Measurements from ENCODE around the gene FANCC.

The FANCC gene

DNA sequence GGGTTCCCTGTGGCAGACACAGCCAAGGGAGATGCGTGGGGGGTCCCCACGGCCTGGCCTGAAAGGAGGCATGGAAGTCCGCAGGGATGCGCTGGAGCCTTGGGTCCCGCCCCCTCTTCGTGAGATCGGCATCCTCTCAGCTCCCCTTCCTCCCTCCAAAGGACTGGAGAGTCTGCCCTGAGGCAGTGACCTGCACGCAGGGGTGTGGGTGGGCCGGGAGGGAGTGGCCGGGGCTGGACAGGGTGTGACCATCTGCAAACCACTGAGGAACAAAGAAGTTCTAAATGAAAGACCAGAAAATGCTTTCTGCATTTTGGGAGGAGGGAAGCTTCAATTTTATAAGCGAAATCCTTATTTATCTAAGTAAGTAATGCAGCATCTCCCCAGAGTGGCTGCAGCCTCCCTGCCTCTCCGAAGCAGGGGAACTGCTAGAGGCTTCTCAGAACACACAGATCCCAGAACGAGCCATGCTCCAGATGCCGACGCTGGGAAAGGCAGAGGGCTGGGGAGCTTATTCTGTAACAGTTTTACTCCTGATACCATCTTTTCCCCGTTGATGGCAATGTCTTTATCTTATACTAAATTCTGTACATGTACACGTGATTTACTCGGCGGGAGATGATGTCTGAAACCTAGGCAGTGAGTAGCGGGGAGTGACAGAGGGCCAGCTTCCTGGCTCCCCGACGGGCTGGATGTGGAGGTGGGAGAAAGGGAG lies 221.7 kb downstream of the FANCC start:
- no peak for DNase-seq

DNA sequence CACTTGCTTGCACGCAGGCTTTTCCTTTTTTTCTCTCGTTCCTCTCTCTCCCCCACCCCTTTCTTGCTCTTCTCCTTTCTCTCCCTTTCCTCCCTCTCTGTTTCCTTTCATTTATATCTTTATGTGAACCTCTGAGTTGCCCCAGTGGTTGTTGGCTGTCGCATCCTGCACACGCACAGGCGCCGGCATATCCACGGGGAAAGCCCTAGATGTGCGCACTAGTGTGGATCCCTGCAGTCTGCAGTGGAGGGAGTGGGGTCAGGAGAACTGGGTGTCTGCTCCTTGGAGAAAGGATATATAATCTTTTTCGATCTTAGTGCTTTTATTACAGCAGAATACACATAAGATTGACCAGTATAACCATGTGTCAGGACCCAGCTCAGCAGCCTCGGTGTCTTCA lies 223.5 kb downstream of the FANCC start:
- no peak for DNase-seq

DNA sequence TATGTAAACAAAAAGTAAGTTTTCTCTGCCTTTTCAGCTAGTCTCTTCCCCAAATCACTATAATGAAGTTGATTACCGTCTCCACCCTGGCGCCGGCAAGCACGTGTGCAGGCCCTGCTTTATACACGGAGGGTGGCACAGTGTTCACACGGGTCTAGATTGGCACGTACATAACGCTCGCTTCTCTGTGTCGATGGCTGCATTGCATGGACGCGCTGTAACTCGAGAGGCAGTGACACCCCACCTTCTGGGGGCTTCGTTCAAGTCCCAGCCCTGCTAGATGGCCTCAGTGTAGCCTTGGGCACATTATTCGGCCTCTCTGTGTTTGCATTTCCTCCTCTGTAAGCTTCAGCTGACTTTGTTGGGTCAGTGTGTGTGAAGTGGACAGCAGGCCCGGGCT lies 223.9 kb downstream of the FANCC start:
- no peak for DNase-seq

DNA sequence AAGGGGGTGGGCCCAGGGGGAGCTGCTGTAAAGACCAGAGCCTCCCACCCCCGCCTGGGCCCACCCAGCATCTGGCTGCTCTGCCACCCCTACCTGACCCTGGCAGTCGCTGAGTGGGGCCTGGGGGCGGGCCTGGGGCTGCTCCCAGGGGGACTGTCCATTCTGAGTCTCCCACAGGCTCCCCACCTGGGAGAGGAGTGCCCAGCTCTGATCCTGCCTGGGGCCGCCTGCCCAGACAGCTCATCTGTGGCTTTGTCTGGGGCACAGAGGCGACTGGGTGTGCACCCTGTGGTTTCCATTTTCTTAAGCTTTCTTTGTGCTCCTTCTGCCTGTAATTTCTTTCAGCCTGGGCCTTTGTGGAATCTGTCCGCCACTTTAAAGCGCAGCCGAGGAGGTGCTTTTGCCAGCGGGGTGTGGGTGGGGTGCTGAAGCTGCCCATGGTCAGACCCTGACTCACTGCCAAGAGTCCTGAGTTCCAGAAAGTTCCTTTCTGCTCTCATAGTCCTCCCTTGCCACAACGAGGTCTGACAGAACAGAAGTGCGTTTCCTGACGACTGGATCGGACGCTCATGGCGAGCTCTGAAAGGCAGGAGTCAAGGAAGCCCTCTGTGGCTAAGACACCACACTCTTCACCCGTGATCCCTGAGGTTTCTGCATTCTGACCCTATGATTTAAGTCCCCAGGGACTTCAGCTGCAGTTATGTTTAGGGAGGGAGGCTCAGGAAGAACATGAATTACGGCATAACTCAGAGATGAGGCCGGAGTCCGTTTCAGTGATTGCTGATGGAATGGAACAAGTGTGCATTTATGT lies 225.0 kb downstream of the FANCC start:
- DNase-seq, result no peak

DNA sequence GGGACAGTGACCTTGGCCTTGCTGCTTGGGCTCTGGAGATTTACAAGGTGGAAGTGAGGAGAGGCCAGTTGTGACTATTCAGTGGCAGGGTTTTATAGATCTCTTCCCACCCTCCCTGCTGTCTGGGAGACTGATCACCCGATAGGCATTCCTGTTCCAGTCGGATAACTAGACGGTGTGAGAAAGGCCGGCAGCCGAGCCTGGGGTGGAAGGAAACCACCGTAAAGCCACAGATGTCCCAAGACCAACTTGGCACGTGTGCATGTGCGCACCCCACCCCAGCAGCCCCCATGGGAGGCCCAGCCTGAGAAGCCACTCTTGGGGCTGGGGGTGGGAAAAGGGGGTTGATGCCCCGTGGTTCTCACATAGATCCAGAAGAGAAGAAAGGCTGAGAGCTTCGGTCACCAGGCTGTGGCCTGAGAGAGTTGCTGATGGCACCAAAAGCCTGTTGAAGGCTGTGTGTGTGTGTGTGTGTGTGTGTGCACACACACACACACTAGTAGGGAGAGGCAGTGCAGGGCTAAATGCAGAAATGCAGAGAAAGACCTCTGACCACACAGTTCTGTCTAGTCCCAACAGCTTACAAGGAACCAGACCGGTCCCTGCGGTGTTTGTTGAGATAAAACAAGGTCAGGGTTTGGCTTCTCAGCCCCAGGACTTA lies 225.8 kb downstream of the FANCC start:
- DNase-seq, result no peak

DNA sequence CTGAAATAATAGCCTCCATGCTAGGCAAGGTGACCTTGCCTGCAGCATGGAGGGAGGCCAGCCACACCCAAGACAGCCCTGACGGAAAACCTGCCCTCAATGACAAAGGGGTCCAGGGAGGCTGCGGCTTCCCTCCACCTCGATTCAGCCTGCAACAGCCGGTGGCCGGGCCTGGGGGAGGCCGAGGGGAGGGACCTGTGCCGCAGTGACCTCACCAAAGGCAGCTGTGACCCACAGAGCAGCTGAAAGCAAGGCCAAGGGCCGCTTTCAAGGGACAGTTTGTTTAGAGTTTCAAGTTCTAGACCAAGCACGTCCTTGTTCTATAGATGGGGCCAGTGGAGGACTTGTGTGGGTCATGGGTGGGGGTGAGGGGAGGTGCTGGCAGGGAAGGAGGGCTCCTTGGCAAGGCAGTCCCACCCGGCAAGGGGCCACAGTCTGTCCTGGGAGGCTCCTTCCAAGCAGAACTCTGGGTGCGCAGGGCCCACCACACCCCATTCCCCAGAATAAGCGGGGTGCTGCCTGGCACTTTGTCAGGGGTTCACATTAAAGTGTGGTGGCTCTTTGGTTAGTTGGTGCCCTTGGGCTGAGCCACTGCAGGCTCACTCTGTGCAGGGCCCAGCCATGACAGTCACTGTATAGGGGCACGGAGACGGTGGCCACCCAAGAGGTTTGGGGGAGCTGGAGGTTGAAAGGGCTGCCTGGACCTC lies 226.5 kb downstream of the FANCC start:
- DNase-seq, result no peak

DNA sequence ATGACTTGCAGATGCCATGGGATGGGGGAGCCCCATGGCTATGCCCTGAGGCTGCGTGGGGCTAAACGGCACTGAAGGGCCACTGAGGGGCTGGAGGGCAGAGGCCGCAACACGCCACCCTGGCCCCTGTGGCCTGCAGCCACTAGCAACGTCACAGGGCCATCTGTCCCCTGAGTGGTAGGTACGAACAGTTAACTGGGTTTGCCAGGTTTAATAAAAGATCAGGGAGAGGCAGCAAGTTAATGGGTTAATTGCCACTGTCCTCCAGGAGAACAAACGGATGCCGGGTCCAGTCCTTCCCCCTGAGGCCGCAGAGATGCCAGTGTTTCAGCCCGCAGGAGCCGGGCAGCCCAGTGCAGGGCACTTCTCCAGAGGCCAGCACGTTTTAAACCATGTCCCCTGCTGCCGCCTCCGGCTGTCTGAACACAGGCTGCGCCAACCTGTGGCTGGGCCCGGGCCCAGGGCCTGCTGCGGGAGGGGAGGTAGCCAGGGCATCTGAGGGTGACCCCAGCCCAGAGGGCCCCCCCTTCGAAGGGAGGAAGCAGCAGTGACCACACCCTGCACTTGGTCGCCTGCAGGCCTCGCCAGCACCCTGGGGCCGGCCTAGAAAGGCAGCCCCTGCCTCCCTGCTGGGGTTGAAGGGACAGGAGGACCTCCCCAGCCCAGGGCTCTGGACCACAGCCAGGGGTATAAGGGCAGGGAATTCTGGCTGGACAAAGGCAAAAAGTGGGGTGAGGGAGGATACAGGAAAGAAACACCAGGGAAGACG lies 227.3 kb downstream of the FANCC start:
- DNase-seq, result no peak

DNA sequence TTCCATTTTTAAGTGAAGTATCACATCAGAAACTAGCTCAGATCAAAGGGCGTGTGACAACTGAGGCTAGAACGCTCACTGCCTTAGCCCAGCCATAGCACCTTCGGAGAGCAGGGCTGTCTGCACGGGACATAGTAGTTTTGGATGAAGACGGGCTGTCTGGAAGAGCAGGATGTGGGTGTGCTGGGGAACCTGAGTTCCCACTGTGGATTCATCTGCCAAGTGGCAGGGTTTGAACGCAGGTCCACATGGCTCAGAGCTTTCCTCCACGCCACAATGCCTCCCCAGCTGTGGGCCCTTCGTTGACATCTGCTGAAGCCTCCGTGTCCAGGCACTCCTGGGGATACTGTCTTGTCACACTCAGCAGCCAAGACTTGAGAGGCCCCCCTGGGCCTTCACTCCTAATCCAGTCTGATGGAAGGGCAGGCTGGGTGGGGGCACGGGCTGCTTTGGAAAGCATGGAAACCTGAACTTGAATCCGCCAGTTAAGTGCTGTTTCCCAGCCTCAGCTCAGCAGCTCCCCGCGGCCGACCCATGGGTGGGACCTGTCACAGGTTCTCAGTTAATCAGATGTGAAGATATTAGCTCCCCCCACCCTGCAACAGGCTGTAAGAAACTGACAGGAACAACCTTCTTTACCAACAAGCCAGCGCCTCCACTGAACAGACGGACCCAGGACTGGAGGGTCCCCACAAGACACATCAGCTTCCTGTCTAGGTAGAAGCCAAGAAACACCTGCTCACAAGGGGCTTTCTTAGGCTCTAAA lies 228.1 kb downstream of the FANCC start:
- DNase-seq, result no peak

DNA sequence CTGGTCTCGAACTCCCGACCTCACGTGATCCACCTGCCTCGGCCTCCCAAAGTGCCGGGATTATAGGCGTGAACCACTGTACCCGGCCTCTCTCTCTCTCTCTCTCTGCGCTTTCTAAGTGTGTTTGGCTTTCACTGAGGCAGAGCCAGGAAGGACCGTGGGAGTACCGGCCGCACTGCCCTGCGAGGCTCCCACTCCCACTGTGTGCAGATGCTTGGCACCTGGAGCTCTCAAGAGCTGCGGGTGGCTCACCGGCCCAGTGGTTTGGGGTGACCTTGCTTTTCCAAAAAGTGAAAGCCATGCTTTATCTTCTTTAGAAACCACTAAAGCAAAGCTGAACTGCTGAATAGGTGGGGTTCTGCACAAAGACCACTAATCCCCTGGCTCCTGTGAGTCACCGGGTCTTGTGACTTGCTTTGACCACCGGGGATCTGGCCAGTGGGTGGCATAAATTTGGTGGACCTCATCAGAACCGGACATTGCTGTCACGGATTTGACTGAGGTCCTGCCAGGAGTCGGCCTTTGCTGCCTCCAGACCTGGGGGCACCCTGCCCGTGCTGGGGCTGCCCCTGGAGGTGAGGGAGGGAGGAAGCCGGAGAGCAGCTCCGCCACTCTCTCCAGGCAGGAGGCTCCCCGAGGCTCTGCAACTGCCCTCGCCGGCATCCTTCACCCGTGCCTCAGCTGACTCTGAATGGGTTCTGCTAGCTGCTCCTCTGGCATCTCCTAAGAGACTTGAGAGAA lies 228.9 kb downstream of the FANCC start:
- no peak for DNase-seq

DNA sequence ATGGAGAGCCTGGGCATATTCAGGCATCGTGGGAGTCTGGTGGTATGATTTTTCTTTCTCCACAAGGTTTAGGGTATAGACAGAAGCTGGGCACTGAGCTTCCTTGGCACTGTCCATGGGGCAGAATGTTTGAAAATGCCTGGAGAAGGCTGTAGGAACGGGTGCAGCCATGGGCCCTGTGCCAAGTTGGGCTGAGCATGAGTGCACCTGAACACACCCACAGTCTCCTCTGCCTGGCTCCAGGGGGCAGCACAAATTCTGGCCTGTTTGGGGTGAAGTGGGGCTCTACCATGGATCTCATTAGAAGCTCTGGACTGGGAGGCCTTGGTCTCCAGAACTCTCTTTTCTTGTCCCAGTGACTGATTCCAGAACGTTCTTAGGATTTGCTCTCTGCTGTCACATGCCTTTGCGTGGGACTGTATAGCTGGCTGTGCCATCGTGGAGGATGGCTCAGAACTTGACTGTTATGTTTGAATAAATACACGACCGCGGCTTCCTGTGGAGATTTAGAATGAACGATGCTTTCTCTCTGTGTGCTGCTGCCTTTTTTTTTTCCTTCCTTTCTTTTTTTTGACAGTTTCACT lies 229.8 kb downstream of the FANCC start:
- no peak for DNase-seq

DNA sequence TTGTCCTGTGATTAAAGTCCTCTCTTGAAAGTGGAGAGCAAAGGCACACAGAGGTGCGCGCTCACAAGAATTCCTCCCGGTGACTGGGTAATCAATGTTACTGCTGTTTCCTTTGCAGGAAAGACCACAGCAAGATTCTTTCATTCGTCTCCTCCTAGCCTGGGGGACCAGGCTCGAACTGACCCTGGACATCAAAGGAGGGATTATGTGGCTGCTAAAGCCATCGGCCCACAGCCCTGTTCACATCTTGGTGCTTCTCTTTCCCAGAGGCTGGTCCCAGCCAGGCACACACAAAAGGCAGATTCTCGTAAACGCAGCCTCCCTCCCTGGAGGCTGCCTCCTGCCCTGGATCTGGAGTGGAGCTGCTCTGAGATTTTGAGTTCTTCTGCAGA lies 230.9 kb downstream of the FANCC start:
- DNase-seq, result no peak

DNA sequence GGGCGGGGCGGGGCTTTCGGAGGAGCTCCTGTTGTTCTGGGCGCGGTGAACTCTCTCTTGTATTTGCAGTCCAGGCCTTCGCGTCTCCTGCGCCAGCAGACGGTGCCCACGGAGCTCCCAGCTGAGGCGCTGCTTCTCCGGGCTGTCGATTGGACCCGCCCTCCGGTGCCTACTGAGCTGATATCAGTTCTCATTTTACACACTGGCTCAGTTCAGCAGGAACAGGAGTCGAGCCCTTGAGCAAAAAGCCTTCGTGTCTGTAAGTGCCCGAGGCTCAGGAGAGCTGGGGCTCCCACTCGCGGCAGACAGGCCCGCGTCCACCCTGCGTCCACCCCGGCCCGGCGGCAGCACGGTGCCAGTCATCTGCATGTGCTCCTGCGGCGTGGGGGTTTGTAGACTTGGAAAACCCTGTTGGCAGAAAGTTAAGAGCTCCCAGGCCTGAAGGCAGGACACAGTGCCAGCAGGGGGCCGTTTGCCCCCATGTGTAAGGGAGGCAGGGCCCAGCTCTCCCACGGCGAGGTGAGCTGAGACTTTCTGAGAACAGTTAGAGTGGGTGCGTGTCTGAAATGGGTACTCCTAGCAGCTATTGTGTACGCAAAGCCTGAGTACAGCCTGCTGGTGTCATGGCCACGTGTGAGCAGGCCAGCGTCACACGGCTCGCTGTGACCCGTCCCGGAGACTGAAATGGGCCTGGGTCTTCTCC lies 231.5 kb downstream of the FANCC start:
- no peak for DNase-seq

DNA sequence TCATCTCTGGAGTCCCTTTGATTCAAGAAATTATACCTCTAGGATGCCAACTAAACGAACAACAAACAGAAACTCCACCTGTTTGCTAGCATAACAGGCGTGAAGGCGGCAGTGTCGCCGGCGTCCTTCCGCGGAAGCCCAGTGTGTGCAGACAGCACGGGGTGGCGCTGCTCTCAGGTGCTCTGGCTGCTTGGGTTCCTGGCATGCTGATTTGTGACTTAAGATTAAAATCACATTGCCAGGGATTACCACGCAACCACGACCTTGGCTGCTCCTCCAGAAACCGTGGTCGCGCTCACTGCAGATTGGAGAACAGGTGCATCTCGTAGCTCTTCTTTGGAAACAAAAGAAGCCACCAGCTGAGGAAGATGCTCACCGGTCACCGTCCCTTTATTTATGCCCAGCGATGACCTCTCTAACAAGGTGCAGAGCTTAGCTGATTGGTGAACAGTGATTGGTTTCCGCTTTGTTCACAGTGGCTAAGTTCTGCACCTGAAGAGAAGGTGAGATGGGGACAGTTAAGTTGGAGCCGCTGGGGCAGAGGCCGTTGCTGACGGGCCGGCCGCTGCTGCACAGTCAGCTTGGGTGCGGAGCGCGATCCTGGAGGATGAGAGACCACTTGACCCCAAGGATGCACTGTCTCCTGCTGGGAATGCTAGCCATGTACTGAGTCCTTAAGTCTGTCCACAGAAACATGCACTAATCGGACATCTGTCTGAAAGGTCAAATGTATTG lies 232.3 kb downstream of the FANCC start:
- no peak for DNase-seq

DNA sequence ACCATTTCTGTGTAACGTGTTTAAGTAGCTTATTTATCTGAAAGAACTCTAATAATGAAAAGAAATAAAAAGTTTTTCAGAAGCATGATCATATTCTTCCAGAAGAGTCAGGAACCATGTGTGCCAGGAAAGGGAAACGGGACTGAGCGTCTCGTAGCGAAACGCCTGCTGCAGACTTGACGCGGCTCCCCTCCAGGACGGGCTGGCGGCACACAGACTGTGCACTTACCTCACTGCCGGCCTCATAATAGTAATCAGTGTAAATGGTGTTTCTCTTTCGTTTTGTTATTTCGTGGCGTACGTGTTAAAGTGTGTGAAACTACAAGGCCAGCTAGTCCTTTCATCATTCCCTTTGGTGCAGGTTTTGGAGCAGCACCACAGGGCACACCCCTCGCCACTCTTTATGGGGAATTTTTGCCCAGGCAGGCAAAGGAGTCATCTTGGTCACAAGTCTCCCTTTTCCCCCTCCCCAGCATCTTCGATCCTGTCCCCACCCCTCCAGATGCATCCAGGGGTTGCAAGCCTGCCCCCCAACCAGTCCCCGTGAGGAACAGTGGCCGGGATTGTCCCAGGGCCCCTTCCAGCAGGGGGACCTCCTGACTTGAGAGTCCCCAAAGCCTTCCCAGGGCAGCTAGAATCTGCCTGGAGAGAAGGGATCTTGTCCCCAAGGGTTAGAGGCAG lies 233.1 kb downstream of the FANCC start:
- no peak for DNase-seq

DNA sequence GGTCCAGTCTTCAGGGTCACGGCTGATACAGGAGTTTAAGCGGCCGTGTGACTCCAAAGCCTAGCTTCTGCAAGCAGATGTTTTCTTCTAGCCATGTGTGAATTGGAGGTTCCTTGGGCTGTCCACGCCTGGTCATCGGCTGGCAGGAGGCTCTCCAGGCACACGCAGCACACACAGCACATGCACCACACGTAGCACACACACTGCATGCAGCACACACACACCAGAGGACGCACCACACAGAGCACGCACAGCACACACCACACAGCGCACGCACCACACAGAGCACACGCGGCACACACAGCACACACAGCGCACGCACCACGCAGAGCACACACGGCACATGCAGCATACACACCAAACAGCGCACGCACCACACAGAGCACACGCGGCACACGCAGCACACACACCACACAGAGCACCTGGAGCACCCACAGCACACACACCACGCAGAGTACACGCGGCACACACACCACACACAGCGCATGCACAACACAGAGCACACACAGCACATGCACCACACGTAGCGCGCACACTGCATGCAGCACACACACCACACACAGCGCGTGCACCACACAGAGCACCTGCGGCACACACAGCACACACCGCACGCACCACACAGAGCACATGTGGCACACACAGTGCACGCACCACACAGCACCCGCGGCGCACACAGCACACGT lies 234.3 kb downstream of the FANCC start:
- DNase-seq, result no peak

DNA sequence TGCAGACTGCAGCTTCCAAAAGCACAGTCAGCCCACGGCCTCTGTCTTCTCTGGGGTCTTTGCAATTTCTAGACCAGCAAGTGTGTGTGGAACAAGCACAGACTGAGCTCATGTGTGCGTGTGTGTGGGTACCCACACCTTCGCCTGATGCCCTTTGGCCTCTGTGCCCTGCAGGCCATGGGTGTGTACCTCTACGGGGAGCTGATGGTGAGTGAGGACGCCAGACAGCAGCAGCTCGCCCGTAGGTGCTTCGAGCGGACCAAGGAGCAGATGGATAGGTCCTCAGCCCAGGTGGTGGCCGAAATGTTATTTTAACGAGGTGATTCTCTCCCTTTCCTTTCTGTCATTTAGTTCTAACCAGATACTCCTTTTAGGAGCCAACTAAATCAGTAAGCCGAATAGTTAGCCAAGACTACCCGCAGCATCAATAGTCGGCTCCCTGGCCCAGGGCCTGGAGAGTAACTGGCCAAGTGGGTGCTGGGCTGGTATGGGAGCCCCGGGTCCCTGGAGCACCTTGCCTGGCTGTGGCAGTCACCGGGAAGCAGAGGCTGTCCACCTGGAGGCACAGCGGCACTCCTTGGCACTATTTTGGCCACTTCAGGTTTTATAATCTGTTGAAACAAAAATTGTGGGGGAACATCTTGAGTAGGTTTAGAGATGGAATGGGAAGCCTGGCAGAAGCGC lies 235.0 kb downstream of the FANCC start:
- no peak for DNase-seq

DNA sequence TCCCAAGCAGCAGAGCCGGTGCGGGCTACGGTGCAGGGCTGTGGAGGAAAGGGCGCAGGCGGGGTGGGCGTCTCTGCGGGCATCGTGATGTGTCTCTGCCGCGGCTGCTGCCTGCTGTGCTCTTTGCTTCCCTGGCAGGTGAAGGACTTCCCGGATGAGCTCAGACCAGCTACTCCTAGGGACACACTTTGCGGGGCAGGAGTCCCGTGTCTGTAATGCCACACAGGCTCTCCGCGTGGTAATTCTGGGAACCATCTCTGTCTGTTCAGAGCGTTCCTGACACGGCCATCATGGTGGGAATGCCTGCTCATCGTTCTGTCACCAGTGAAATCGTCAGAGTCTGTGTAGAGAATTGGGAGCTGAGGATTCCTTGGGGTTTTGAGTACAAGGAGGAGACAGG lies 235.5 kb downstream of the FANCC start:
- DNase-seq, result no peak

Data from CD4-positive, alpha-beta T cell treated with Interleukin-6 for 4 hours (primary cell).